HEK293 (cell line): Measurements from ENCODE around the gene EHD1.

Experiments
- GLI2 ChIP-seq: fragments of 450-650 bp; formaldehyde crosslinking; IDR thresholded peaks from 2 replicates; pipeline ENCODE4; 2017; ENCODE audit warnings: missing biosample characterization, missing genetic modification characterization, low read depth, borderline replicate concordance
- HOXA7 ChIP-seq: sonication (generic); formaldehyde crosslinking; IDR thresholded peaks from 2 replicates; pipeline ENCODE4 v1.8.1; 2022; ENCODE audit warnings: missing genetic modification reagents, borderline replicate concordance
- PATZ1 ChIP-seq: fragments of 450-650 bp; formaldehyde crosslinking; IDR thresholded peaks from 2 replicates; pipeline ENCODE4 v1.5.1; 2016; ENCODE audit warnings: missing biosample characterization, missing genetic modification characterization
- SCRT2 ChIP-seq: fragments of 450-650 bp; formaldehyde crosslinking; IDR thresholded peaks from 2 replicates; pipeline ENCODE4 v1.5.1; 2016; ENCODE audit warnings: missing biosample characterization, missing genetic modification characterization
- TSHZ1 ChIP-seq: fragments of 450-650 bp; formaldehyde crosslinking; IDR thresholded peaks from 2 replicates; pipeline ENCODE4 v1.5.1; 2016; ENCODE audit warnings: missing biosample characterization, missing genetic modification characterization, borderline replicate concordance
- WT1 ChIP-seq: fragments of 450-650 bp; formaldehyde crosslinking; IDR thresholded peaks from 2 replicates; pipeline ENCODE4 v1.5.1; 2016; ENCODE audit warnings: missing biosample characterization, missing genetic modification characterization
- ZBTB10 ChIP-seq: fragments of 450-650 bp; formaldehyde crosslinking; IDR thresholded peaks from 2 replicates; pipeline ENCODE4 v1.5.1; 2016; ENCODE audit warnings: missing biosample characterization, missing genetic modification characterization
- ZBTB6 ChIP-seq: fragments of 450-650 bp; formaldehyde crosslinking; IDR thresholded peaks from 2 replicates; pipeline ENCODE4 v1.5.1; 2017; ENCODE audit warnings: missing biosample characterization, missing genetic modification characterization
- ZBTB7A ChIP-seq: fragments of 450-650 bp; formaldehyde crosslinking; IDR thresholded peaks from 2 replicates; pipeline ENCODE4 v1.5.1; 2016; ENCODE audit warnings: low read depth, missing biosample characterization, missing genetic modification characterization
- ZFP37 ChIP-seq: fragments of 450-650 bp; formaldehyde crosslinking; IDR thresholded peaks from 2 replicates; pipeline ENCODE4 v1.5.1; 2016; ENCODE audit warnings: missing biosample characterization, missing genetic modification characterization
- ZNF112 ChIP-seq: fragments of 450-650 bp; formaldehyde crosslinking; IDR thresholded peaks from 2 replicates; pipeline ENCODE4 v1.5.0; 2017; ENCODE audit warnings: missing biosample characterization, missing genetic modification characterization
- ZNF132 ChIP-seq: fragments of 450-650 bp; formaldehyde crosslinking; IDR thresholded peaks from 2 replicates; pipeline ENCODE4 v1.5.1; 2017; ENCODE audit warnings: missing biosample characterization, missing genetic modification characterization, borderline replicate concordance
- ZNF138 ChIP-seq: fragments of 450-650 bp; formaldehyde crosslinking; IDR thresholded peaks from 2 replicates; pipeline ENCODE4 v1.5.1; 2016; ENCODE audit warnings: missing biosample characterization, missing genetic modification characterization, borderline replicate concordance
- ZNF140 ChIP-seq: fragments of 450-650 bp; formaldehyde crosslinking; IDR thresholded peaks from 2 replicates; pipeline ENCODE4 v1.5.1; 2016; ENCODE audit warnings: missing biosample characterization, missing genetic modification characterization
- ZNF146 ChIP-seq: fragments of 450-650 bp; formaldehyde crosslinking; IDR thresholded peaks from 2 replicates; pipeline ENCODE4 v1.5.1; 2016; ENCODE audit warnings: missing biosample characterization, missing genetic modification characterization
- ZNF248 ChIP-seq: fragments of 450-650 bp; formaldehyde crosslinking; IDR thresholded peaks from 2 replicates; pipeline ENCODE4 v1.5.1; 2017; ENCODE audit warnings: missing biosample characterization, missing genetic modification characterization
- ZNF426 ChIP-seq: fragments of 450-650 bp; formaldehyde crosslinking; IDR thresholded peaks from 2 replicates; pipeline ENCODE4 v1.5.1; 2017; ENCODE audit warnings: missing biosample characterization, missing genetic modification characterization, mild to moderate bottlenecking, inconsistent platforms, moderate library complexity
- ZNF571 ChIP-seq: fragments of 450-650 bp; formaldehyde crosslinking; IDR thresholded peaks from 2 replicates; pipeline ENCODE4 v1.5.0; 2017; ENCODE audit warnings: missing biosample characterization, missing genetic modification characterization
- ZNF596 ChIP-seq: fragments of 450-650 bp; IDR thresholded peaks from 2 replicates; pipeline ENCODE4 v1.5.0; 2018; ENCODE audit warnings: missing biosample characterization, mild to moderate bottlenecking, missing genetic modification characterization, moderate library complexity
- ZNF624 ChIP-seq: fragments of 450-650 bp; formaldehyde crosslinking; IDR thresholded peaks from 2 replicates; pipeline ENCODE4 v1.5.1; 2017; ENCODE audit warnings: missing biosample characterization, missing genetic modification characterization
- TF ChIP-seq, protein P1 (sequence below): fragments of 450-650 bp; formaldehyde crosslinking; conservative IDR thresholded peaks from 2 replicates; pipeline ENCODE4 v1.5.1; 2016; ENCODE audit warnings: low read depth, missing biosample characterization, missing genetic modification characterization
- TF ChIP-seq, protein P2 (sequence below): fragments of 450-650 bp; formaldehyde crosslinking; optimal IDR thresholded peaks from 2 replicates; pipeline ENCODE3; 2016; ENCODE audit warnings: missing biosample characterization, mild to moderate bottlenecking, missing genetic modification characterization
- TF ChIP-seq, protein P3 (sequence below): sonication (generic); formaldehyde crosslinking; IDR thresholded peaks from 2 replicates; pipeline ENCODE4 v1.8.1; 2022; ENCODE audit warnings: mild to moderate bottlenecking, moderate library complexity, missing genetic modification reagents

EHD1 gene

DNA sequence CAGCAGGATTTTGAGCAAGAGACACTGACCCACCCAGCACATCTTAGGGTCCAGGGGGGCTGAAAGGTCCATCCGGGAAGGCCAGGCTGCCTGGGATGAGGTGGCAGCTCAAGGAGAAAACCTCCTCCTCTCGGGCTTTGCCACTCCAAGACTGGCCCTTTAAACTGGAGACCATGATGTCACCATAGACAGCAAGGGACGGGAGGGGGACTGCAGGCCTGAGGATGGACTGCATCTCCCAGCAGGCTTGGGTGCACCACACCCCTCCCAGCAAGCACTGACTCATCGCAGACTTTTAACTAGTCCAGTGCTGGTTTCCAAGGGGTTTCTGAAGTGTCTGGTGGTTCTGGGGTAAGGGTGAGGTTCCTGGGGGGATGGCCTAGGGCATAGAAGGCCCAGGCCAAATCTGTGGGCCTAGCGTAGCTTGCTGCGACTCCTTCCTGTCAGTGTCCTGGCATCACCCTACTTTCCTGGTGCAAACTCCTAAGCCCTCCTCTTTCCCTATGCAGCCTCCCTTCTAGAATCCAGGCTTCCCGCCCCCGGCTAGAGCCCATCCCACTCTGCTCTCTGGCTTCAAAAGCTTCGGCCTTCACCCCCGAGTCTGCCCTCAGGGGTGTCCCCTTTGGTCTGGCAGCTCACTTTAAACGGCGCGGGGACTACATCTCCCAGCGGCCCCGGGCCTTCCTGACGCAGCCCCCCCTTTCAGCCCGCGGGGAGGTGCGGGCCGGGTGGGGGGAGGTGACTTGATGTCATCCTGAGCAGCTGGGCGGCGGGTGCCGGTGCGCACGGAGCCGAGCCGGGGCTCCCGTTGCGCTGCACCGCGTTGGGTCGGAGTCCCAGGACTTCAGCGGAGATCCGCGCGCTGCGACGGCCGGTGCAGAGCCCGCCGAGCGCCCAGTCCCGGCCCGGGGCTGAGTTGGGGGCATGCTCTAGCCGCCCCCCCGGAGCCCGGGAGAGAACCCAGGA lies 45.8 kb upstream of the EHD1 start, which contains the start of gene PPP2R5B (continued):
- TF ChIP-seq ZBTB10 (tag by site-specific recombination): peak; percentile 98
- TF ChIP-seq ZNF571 (tag by site-specific recombination): no peak
- TF ChIP-seq ZNF138 (tag by site-specific recombination): no peak
- no peak for TF ChIP-seq GLI2
- TF ChIP-seq, protein P1, sequence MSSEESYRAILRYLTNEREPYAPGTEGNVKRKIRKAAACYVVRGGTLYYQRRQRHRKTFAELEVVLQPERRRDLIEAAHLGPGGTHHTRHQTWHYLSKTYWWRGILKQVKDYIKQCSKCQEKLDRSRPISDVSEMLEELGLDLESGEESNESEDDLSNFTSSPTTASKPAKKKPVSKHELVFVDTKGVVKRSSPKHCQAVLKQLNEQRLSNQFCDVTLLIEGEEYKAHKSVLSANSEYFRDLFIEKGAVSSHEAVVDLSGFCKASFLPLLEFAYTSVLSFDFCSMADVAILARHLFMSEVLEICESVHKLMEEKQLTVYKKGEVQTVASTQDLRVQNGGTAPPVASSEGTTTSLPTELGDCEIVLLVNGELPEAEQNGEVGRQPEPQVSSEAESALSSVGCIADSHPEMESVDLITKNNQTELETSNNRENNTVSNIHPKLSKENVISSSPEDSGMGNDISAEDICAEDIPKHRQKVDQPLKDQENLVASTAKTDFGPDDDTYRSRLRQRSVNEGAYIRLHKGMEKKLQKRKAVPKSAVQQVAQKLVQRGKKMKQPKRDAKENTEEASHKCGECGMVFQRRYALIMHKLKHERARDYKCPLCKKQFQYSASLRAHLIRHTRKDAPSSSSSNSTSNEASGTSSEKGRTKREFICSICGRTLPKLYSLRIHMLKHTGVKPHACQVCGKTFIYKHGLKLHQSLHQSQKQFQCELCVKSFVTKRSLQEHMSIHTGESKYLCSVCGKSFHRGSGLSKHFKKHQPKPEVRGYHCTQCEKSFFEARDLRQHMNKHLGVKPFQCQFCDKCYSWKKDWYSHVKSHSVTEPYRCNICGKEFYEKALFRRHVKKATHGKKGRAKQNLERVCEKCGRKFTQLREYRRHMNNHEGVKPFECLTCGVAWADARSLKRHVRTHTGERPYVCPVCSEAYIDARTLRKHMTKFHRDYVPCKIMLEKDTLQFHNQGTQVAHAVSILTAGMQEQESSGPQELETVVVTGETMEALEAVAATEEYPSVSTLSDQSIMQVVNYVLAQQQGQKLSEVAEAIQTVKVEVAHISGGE (tag by site-specific recombination): peak; percentile 91
- TF ChIP-seq WT1 (tag by site-specific recombination): peak; percentile 35
- TF ChIP-seq ZNF248: no peak
- no peak for TF ChIP-seq ZNF624 (tag by site-specific recombination)
- TF ChIP-seq, protein P2, sequence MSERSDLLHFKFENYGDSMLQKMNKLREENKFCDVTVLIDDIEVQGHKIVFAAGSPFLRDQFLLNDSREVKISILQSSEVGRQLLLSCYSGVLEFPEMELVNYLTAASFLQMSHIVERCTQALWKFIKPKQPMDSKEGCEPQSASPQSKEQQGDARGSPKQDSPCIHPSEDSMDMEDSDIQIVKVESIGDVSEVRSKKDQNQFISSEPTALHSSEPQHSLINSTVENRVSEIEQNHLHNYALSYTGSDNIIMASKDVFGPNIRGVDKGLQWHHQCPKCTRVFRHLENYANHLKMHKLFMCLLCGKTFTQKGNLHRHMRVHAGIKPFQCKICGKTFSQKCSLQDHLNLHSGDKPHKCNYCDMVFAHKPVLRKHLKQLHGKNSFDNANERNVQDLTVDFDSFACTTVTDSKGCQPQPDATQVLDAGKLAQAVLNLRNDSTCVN (tag by site-specific recombination): peak; percentile 65
- TF ChIP-seq TSHZ1: no peak
- peak; percentile 78; the same call in 1 of the 2 replicates for TF ChIP-seq ZBTB7A
- no peak for TF ChIP-seq ZNF140
- no peak for TF ChIP-seq ZNF426 (tag by site-specific recombination)
- TF ChIP-seq, protein P3, sequence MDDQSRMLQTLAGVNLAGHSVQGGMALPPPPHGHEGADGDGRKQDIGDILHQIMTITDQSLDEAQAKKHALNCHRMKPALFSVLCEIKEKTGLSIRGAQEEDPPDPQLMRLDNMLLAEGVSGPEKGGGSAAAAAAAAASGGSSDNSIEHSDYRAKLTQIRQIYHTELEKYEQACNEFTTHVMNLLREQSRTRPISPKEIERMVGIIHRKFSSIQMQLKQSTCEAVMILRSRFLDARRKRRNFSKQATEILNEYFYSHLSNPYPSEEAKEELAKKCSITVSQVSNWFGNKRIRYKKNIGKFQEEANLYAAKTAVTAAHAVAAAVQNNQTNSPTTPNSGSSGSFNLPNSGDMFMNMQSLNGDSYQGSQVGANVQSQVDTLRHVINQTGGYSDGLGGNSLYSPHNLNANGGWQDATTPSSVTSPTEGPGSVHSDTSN: no peak
- TF ChIP-seq ZNF132 (tag by site-specific recombination): no peak
- TF ChIP-seq HOXA7 (CRISPR knock-in tag): no peak
- peak; percentile 97 for TF ChIP-seq PATZ1 (tag by site-specific recombination)
- TF ChIP-seq ZNF146 (tag by site-specific recombination): no peak
- no peak for TF ChIP-seq SCRT2 (tag by site-specific recombination)
- TF ChIP-seq ZNF596: no peak
- no peak for TF ChIP-seq ZNF112
- no peak for TF ChIP-seq ZBTB6 (tag by site-specific recombination)
- no peak for TF ChIP-seq ZFP37 (tag by site-specific recombination)
